Loucy (cell line): ENCODE measurements around the gene UGGT2.

Experiments used
- H2AFZ ChIP-seq: fragments of 200-600 bp; sonication (generic); 2 replicates; pipeline ENCODE4 v1.6.0; 2016; ENCODE audit warnings: antibody characterized with exemption, mild to moderate bottlenecking, low read length, moderate library complexity
- H3F3A ChIP-seq: fragments of 200-600 bp; 2 replicates; pipeline ENCODE4 v1.6.0; 2016; ENCODE audit warnings: antibody characterized with exemption, low read depth, mild to moderate bottlenecking
- H3K27me3 ChIP-seq: fragments of 200-600 bp; sonication (generic); 2 replicates; pipeline ENCODE4 v1.6.1; 2014; ENCODE audit warnings: low read length, mild to moderate bottlenecking; ENCODE audit not compliant: insufficient read depth, poor library complexity, severe bottlenecking
- H3K36me3 ChIP-seq: fragments of 200-600 bp; sonication (generic); 2 replicates; pipeline ENCODE4 v1.6.1; 2016; ENCODE audit warnings: low read length; ENCODE audit not compliant: insufficient read depth
- H3K4me1 ChIP-seq: fragments of 200-600 bp; sonication (generic); 2 replicates; pipeline ENCODE4 v1.5.1; 2014; ENCODE audit warnings: low read length, mild to moderate bottlenecking; ENCODE audit not compliant: insufficient read depth, poor library complexity, severe bottlenecking
- H3K4me2 ChIP-seq: fragments of 200-600 bp; sonication (generic); 2 replicates; pipeline ENCODE4 v1.6.0; 2014; ENCODE audit warnings: antibody characterized with exemption, low read length, low read depth, mild to moderate bottlenecking; ENCODE audit not compliant: poor library complexity, severe bottlenecking
- H3K4me3 ChIP-seq: fragments of 200-600 bp; sonication (generic); 2 replicates; pipeline ENCODE4 v1.5.1; 2014; ENCODE audit warnings: low read length, mild to moderate bottlenecking, mixed read lengths; ENCODE audit not compliant: poor library complexity, severe bottlenecking
- H3K79me2 ChIP-seq: fragments of 200-600 bp; sonication (generic); 2 replicates; pipeline ENCODE4 v1.6.1; 2014; ENCODE audit warnings: low read length; ENCODE audit not compliant: insufficient read depth
- H3K9ac ChIP-seq: fragments of 200-600 bp; sonication (generic); 2 replicates; pipeline ENCODE4 v1.6.0; 2014; ENCODE audit warnings: mild to moderate bottlenecking, low read depth, low read length, moderate library complexity; ENCODE audit not compliant: poor library complexity, severe bottlenecking
- H3K9me2 ChIP-seq: fragments of 200-600 bp; sonication (generic); replicated peaks from 2 replicates; pipeline ENCODE4 v1.6.1; 2016; ENCODE audit warnings: low read depth, low read length, mixed read lengths
- H3K9me3 ChIP-seq: fragments of 200-600 bp; sonication (generic); 2 replicates; pipeline ENCODE4 v1.6.1; 2014; ENCODE audit warnings: mild to moderate bottlenecking, antibody characterized with exemption, low read length, low read depth; ENCODE audit not compliant: insufficient read depth
- H4K20me1 ChIP-seq: fragments of 200-600 bp; sonication (generic); 2 replicates; pipeline ENCODE4 v1.6.0; 2014; ENCODE audit warnings: antibody characterized with exemption, low read length, mild to moderate bottlenecking; ENCODE audit not compliant: insufficient read depth, poor library complexity, severe bottlenecking
- EZH2phosphoT487 ChIP-seq: fragments of 200-600 bp; IDR thresholded peaks from 2 replicates; pipeline ENCODE4 v1.6.1; 2018; ENCODE audit warnings: antibody characterized with exemption, mild to moderate bottlenecking, moderate library complexity, borderline replicate concordance
- TF ChIP-seq, protein P1 (sequence below): fragments of 200-600 bp; sonication (generic); conservative IDR thresholded peaks from 2 replicates; pipeline ENCODE4 v1.5.1; 2014; ENCODE audit warnings: mild to moderate bottlenecking, antibody characterized with exemption, low read length

The UGGT2 gene

DNA sequence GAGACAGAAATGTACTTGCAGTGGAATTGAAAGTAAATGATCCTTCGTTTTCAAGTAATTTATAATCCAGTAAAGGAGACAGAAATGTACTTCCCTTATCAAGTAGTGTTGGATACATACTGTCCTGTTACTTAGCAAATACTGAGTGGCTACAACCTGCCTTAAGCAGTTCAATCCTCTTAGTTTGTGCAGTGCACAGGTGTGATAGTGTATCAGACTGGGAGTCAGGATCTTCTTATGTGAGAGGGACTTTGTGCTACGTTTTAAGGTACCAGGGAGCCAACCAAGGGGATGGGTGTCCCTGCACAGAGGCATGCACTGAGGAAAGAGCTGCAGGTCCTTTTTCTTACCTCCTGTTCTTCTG lies 265.1 kb downstream of the UGGT2 start:
- H3K9me2 ChIP-seq: no peaks in the 10 kb centered on the region
- H3K79me2 ChIP-seq: no peaks in the 10 kb centered on the region
- no peak overlapping the region for H3K4me3 ChIP-seq
- TF ChIP-seq, protein P1, sequence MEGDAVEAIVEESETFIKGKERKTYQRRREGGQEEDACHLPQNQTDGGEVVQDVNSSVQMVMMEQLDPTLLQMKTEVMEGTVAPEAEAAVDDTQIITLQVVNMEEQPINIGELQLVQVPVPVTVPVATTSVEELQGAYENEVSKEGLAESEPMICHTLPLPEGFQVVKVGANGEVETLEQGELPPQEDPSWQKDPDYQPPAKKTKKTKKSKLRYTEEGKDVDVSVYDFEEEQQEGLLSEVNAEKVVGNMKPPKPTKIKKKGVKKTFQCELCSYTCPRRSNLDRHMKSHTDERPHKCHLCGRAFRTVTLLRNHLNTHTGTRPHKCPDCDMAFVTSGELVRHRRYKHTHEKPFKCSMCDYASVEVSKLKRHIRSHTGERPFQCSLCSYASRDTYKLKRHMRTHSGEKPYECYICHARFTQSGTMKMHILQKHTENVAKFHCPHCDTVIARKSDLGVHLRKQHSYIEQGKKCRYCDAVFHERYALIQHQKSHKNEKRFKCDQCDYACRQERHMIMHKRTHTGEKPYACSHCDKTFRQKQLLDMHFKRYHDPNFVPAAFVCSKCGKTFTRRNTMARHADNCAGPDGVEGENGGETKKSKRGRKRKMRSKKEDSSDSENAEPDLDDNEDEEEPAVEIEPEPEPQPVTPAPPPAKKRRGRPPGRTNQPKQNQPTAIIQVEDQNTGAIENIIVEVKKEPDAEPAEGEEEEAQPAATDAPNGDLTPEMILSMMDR: no peak
- no peak for TF ChIP-seq EZH2phosphoT487
- H3K4me1 ChIP-seq: no peaks in the 10 kb centered on the region
- H3K27me3 ChIP-seq: no peaks in the 10 kb centered on the region
- H2AFZ ChIP-seq: no peak overlapping the region
- no peak overlapping the region for H3K9ac ChIP-seq
- peaks cover 67% of the 10 kb centered on the region for H3K36me3 ChIP-seq
- H4K20me1 ChIP-seq: no peaks in the 10 kb centered on the region
- H3F3A ChIP-seq: no peaks in the 10 kb centered on the region
- no peak overlapping the region for H3K4me2 ChIP-seq
- no peaks in the 10 kb centered on the region for H3K9me3 ChIP-seq

DNA sequence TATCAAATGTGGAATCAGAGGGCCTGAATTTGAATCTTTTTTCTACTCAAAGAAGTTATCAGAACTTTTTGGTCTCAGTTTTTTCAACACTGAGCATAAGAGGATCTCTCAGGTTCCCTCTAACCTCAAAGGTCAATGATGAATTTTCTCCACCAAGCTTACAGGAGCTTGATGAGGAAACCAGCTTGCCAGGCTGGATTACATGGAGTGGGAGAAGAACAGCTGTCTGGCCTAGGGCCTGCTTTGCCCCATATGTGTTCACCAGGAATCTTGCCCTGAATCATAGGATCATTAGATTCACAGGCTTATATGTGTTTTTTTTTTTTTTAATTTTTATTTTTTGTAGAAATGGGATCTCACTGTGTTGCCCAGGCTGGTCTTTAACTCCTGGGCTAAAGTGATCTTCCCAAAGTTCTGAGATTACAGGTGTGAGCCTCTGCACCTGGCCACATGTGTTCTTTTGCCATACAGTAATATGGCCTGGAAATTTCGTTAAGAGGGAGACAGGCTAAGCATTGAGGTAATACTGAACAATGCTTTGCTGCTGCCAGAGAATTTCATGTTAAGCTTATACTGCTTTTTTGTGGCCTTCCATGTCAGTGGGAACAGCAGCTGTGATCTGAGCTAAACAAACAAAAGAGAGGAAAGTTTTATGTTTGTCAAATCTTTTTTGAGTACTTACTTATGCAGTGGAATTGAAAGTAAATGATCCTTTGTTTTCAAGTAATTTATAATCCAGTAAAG lies 265.7 kb downstream of the UGGT2 start:
- no peak for TF ChIP-seq EZH2phosphoT487
- TF ChIP-seq, protein P1: no peak

DNA sequence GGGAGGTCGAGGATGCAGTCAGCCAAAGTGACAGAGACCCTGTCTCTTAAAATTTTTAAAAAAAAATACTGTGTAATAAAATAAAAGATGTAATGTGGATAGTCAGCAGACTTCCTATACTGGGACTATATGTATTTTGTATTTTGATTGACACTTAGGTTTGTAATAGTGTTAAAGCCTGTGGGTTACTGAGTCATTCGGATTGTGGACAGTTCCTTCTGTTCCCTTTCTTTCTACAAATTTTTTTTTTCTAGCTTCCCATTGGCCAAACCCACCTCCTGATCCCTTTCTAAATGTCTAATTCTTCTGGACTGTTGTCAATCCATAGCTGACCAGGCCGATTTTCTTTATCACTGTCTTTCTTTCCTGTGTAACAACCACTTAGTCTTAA lies 268.3 kb downstream of the UGGT2 start:
- Histone ChIP-seq H3K9ac (no peak overlapping the region), H4K20me1 (no peaks in the 10 kb centered on the region), H3K4me1 (no peaks in the 10 kb centered on the region), H3K9me3 (no peaks in the 10 kb centered on the region), H2AFZ (no peak overlapping the region), H3K4me3 (no peak overlapping the region), H3K9me2 (no peaks in the 10 kb centered on the region), H3K79me2 (no peaks in the 10 kb centered on the region), H3K4me2 (no peak overlapping the region), H3K36me3 (peaks cover 50% of the 10 kb centered on the region), H3K27me3 (no peaks in the 10 kb centered on the region), H3F3A (no peaks in the 10 kb centered on the region)
- TF ChIP-seq, protein P1: no peak
- no peak for TF ChIP-seq EZH2phosphoT487

More for the DNA sequence above, 265.7 kb downstream of the UGGT2 start:
- H3K9me3 ChIP-seq: no peaks in the 10 kb centered on the region
- H3K4me2 ChIP-seq: no peak overlapping the region
- no peak overlapping the region for H2AFZ ChIP-seq
- no peaks in the 10 kb centered on the region for H3K4me1 ChIP-seq
- H3K4me3 ChIP-seq: no peak overlapping the region
- no peaks in the 10 kb centered on the region for H3K79me2 ChIP-seq
- no peak overlapping the region for H3K9ac ChIP-seq
- no peaks in the 10 kb centered on the region for H3F3A ChIP-seq
- H4K20me1 ChIP-seq: no peaks in the 10 kb centered on the region
- peaks cover 62% of the 10 kb centered on the region for H3K36me3 ChIP-seq
- H3K9me2 ChIP-seq: no peaks in the 10 kb centered on the region
- no peaks in the 10 kb centered on the region for H3K27me3 ChIP-seq
